ENCODE data around the gene MRPS10. TPM values are rescaled to one million over a fixed set of nuclear protein-coding genes. Genes with fewer than 3 reads are reported as not detected.

MRPS10 gene
- polyA plus RNA-seq, 2 of the 4 experiments (the other 2 are of a cell fraction): 31.5 to 60.7 TPM

DNA sequence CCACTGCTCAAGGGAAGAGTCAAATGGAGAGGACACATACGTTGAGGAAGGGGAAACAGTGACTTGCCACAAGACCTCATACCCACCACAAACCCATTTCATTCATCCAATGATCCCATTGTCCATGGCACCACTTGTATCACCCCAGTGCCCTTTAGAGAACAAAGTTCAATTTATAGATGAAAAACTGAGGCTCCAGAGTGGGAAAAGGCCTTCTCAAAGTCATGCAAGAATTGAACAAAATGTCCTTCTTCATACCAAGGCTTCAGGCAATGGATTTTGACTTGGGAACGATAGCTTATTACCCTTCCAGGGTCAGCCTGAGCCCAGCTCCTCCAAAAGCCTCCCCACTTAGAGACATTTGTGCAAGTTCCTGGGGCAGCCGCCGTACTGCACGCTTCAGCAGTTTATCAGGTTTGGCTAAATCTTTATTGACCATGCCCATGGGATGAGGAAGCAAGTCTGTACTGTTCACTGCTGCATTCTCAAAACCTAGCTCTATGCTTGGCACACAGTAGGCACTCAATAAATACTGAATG lies 47.3 kb upstream of the MRPS10 start:
- no peak for DNase-seq (ENCODE audit: low read depth in 1 of 2, low spot score in 1 of 2)
- Histone ChIP-seq H3K9me3 (no peaks in the 10 kb centered on the region), H3K4me2 (no peak overlapping the region), H3K27ac (no peak overlapping the region), H3K4me1 (peaks cover 11% of the 10 kb centered on the region), H3K4me3 (no peak overlapping the region)
- FAIRE-seq: no peak
- ChIA-PET POLR2A (no interaction called here), CTCF (interaction anchor here (1.3 kb wide), 1 partner anchor 283 kb away, joined by 3 read pairs; no protein-coding TSS in a partner anchor)
- no peak for ATAC-seq
- TF ChIP-seq HOXA7 (CRISPR knock-in tag; IDR thresholded peaks at IDR 0.05): no peak
- TF ChIP-seq CBX2 (IDR thresholded peaks at IDR 0.05; ENCODE audit: borderline replicate concordance, low read depth): no peak
- TF ChIP-seq CEBPB (IDR thresholded peaks at IDR 0.05): no peak
- TF ChIP-seq ZFP36 (IDR thresholded peaks at IDR 0.05; ENCODE audit: borderline replicate concordance, partially characterized antibody): no peak
- no peak for TF ChIP-seq ESRRA (IDR thresholded peaks at IDR 0.05; ENCODE audit: borderline replicate concordance, low read length)
- TF ChIP-seq GATA3 (IDR thresholded peaks at IDR 0.05; ENCODE audit: borderline replicate concordance): no peak
- no peak for TF ChIP-seq KDM5A (IDR thresholded peaks at IDR 0.05)
- TF ChIP-seq, protein P1, sequence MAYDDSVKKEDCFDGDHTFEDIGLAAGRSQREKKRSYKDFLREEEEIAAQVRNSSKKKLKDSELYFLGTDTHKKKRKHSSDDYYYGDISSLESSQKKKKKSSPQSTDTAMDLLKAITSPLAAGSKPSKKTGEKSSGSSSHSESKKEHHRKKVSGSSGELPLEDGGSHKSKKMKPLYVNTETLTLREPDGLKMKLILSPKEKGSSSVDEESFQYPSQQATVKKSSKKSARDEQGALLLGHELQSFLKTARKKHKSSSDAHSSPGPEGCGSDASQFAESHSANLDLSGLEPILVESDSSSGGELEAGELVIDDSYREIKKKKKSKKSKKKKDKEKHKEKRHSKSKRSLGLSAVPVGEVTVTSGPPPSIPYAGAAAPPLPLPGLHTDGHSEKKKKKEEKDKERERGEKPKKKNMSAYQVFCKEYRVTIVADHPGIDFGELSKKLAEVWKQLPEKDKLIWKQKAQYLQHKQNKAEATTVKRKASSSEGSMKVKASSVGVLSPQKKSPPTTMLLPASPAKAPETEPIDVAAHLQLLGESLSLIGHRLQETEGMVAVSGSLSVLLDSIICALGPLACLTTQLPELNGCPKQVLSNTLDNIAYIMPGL (CRISPR knock-in tag; IDR thresholded peaks at IDR 0.05; ENCODE audit: borderline replicate concordance): no peak
- no peak for TF ChIP-seq NPAS2 (CRISPR knock-in tag; IDR thresholded peaks at IDR 0.05; ENCODE audit: borderline replicate concordance)
- TF ChIP-seq, protein P2, sequence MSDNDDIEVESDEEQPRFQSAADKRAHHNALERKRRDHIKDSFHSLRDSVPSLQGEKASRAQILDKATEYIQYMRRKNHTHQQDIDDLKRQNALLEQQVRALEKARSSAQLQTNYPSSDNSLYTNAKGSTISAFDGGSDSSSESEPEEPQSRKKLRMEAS (IDR thresholded peaks at IDR 0.05): no peak
- TF ChIP-seq, protein P3, sequence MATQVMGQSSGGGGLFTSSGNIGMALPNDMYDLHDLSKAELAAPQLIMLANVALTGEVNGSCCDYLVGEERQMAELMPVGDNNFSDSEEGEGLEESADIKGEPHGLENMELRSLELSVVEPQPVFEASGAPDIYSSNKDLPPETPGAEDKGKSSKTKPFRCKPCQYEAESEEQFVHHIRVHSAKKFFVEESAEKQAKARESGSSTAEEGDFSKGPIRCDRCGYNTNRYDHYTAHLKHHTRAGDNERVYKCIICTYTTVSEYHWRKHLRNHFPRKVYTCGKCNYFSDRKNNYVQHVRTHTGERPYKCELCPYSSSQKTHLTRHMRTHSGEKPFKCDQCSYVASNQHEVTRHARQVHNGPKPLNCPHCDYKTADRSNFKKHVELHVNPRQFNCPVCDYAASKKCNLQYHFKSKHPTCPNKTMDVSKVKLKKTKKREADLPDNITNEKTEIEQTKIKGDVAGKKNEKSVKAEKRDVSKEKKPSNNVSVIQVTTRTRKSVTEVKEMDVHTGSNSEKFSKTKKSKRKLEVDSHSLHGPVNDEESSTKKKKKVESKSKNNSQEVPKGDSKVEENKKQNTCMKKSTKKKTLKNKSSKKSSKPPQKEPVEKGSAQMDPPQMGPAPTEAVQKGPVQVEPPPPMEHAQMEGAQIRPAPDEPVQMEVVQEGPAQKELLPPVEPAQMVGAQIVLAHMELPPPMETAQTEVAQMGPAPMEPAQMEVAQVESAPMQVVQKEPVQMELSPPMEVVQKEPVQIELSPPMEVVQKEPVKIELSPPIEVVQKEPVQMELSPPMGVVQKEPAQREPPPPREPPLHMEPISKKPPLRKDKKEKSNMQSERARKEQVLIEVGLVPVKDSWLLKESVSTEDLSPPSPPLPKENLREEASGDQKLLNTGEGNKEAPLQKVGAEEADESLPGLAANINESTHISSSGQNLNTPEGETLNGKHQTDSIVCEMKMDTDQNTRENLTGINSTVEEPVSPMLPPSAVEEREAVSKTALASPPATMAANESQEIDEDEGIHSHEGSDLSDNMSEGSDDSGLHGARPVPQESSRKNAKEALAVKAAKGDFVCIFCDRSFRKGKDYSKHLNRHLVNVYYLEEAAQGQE (IDR thresholded peaks at IDR 0.05): no peak
- TF ChIP-seq FOSL2 (IDR thresholded peaks at IDR 0.05): no peak
- TF ChIP-seq FOSL2 (CRISPR knock-in tag; IDR thresholded peaks at IDR 0.05): no peak
- 88% methylated on average over 5 of the region's 5 CpGs for WGBS (ENCODE audit: missing lambda C conversion rate)

DNA sequence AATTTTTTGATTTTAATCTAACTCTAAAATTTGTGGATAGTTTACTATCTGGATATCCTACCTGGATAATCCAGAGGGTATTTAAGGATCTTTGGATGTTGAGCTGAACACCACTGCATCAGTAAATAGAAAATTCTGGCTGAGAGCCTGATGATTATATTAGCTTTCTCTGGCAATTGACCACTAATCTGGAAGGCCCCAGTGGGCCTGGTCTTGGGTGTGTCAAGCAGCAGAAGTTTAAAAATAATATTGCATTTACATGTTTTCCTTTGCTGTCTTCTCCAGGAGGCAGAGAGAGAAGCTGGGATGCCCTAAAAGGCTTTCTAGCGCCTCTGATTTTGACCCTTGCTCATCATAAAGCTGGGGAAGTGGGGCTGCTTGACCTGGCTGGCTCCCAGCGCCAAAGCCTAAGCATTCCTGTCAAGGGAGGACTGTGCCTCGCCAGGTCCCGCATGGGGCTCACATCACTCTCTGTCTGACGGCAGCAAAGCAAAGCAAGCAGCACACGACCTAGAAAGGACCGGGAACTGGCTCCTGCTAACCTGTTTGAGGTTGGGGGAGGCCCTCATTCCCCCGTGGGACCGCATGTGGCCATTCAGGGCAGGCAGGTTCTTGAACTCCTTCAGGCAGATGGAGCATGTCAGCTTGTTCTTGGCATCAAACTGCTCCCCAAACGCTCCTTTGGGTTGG lies 46.6 kb upstream of the MRPS10 start:
- ATAC-seq (no peak), DNase-seq (ENCODE audit: low read depth in 1 of 2, low spot score in 1 of 2) (no peak), FAIRE-seq (no peak)
- POLR2A ChIA-PET: interaction anchor here (1.0 kb wide), 1 partner anchor 188 kb away, joined by 3 read pairs; the partner anchor contains the start of gene TRERF1
- 100% methylated on average over 3 of the region's 10 CpGs for WGBS (ENCODE audit: missing lambda C conversion rate)
- Histone ChIP-seq H3K4me3 (no peak overlapping the region), H3K27ac (no peak overlapping the region), H3K4me2 (no peak overlapping the region), H3K9me3 (no peaks in the 10 kb centered on the region), H3K4me1 (peaks cover 11% of the 10 kb centered on the region)
- CTCF ChIA-PET: interaction anchor here (1.1 to 1.3 kb wide), 2 partner anchors 32 to 284 kb away, joined by 3 read pairs; no protein-coding TSS in a partner anchor
- TF ChIP-seq FOSB (CRISPR knock-in tag; IDR thresholded peaks at IDR 0.05) (no peak), MAZ (IDR thresholded peaks at IDR 0.05; ENCODE audit: borderline replicate concordance, low read depth, low read length) (no peak), NR3C1 (IDR thresholded peaks at IDR 0.05) (no peak), EHMT2 (IDR thresholded peaks at IDR 0.05; ENCODE audit: low read depth) (no peak), ZFP36 (IDR thresholded peaks at IDR 0.05; ENCODE audit: borderline replicate concordance, partially characterized antibody) (no peak), ESRRA (IDR thresholded peaks at IDR 0.05; ENCODE audit: borderline replicate concordance, low read length) (no peak), CHD2 (IDR thresholded peaks at IDR 0.05; ENCODE audit: low read length, partially characterized antibody) (no peak), KDM5A (IDR thresholded peaks at IDR 0.05) (no peak), HDAC2 (IDR thresholded peaks at IDR 0.05) (no peak), HOXB5 (CRISPR knock-in tag; IDR thresholded peaks at IDR 0.05) (no peak), FOSL2 (IDR thresholded peaks at IDR 0.05) (no peak), FOSL2 (CRISPR knock-in tag; IDR thresholded peaks at IDR 0.05) (no peak), ZC3H11A (IDR thresholded peaks at IDR 0.05) (no peak), TFCP2L1 (CRISPR knock-in tag; IDR thresholded peaks at IDR 0.05) (no peak), CHD4 (IDR thresholded peaks at IDR 0.05; ENCODE audit: borderline replicate concordance) (no peak), HEYL (CRISPR knock-in tag; IDR thresholded peaks at IDR 0.05) (no peak), RCOR1 (IDR thresholded peaks at IDR 0.05; ENCODE audit: low read depth, low read length) (no peak)
- TF ChIP-seq, protein P4, sequence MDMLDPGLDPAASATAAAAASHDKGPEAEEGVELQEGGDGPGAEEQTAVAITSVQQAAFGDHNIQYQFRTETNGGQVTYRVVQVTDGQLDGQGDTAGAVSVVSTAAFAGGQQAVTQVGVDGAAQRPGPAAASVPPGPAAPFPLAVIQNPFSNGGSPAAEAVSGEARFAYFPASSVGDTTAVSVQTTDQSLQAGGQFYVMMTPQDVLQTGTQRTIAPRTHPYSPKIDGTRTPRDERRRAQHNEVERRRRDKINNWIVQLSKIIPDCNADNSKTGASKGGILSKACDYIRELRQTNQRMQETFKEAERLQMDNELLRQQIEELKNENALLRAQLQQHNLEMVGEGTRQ (IDR thresholded peaks at IDR 0.05): no peak
- TF ChIP-seq, protein P5, sequence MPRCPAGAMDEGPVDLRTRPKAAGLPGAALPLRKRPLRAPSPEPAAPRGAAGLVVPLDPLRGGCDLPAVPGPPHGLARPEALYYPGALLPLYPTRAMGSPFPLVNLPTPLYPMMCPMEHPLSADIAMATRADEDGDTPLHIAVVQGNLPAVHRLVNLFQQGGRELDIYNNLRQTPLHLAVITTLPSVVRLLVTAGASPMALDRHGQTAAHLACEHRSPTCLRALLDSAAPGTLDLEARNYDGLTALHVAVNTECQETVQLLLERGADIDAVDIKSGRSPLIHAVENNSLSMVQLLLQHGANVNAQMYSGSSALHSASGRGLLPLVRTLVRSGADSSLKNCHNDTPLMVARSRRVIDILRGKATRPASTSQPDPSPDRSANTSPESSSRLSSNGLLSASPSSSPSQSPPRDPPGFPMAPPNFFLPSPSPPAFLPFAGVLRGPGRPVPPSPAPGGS (IDR thresholded peaks at IDR 0.05): no peak
- TF ChIP-seq, protein P6, sequence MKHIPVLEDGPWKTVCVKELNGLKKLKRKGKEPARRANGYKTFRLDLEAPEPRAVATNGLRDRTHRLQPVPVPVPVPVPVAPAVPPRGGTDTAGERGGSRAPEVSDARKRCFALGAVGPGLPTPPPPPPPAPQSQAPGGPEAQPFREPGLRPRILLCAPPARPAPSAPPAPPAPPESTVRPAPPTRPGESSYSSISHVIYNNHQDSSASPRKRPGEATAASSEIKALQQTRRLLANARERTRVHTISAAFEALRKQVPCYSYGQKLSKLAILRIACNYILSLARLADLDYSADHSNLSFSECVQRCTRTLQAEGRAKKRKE (CRISPR knock-in tag; IDR thresholded peaks at IDR 0.05; ENCODE audit: low read depth): no peak
